Activated T-cell treated with anti-CD3 and anti-CD28 coated beads, Interleukin-2, amount 50 U/mL, for 48 hours (primary cell): ENCODE measurements around the gene DDX27.

Source experiments
- DNase-seq, 2 experiments: peaks; one replicate each; pipeline ENCODE4 v3.0.0-alpha.2; 2020

Gene DDX27

GRCh38 chr20:49278818-49279676 is 59.8 kb downstream of the DDX27 start:
- DNase-seq: peak; percentile 55 to 67

GRCh38 chr20:49279677-49280462 is 60.7 kb downstream of the DDX27 start:
- DNase-seq: peak in 1 of 2 experiments; percentile 34

GRCh38 chr20:49280463-49281058 is 61.3 kb downstream of the DDX27 start:
- peak in 1 of 2 experiments; percentile 43 for DNase-seq

GRCh38 chr20:49281059-49281912 is 62.1 kb downstream of the DDX27 start:
- DNase-seq: peak; percentile 48 to 54

GRCh38 chr20:49281913-49282467 is 62.8 kb downstream of the DDX27 start:
- DNase-seq: peak in 1 of 2 experiments; percentile 40

GRCh38 chr20:49282584-49283171 is 63.5 kb downstream of the DDX27 start:
- peak; percentile 51 to 60 for DNase-seq

GRCh38 chr20:49283176-49283702 is 64.0 kb downstream of the DDX27 start:
- DNase-seq: peak in 1 of 2 experiments; percentile 34

- peak in 1 of 2 experiments; percentile 44 for DNase-seq
Observed at GRCh38 chr20:49283703-49284625, 64.7 kb downstream of the DDX27 start.

GRCh38 chr20:49284818-49285217 is 65.6 kb downstream of the DDX27 start:
- DNase-seq: no peak

GRCh38 chr20:49285233-49285668 is 66.0 kb downstream of the DDX27 start:
- DNase-seq: no peak

- peak in 1 of 2 experiments; percentile 42 for DNase-seq
Observed at GRCh38 chr20:49285813-49286494, 66.7 kb downstream of the DDX27 start.

GRCh38 chr20:49286689-49287551 is 67.7 kb downstream of the DDX27 start:
- DNase-seq: peak in 1 of 2 experiments; percentile 42

GRCh38 chr20:49287555-49288249 is 68.5 kb downstream of the DDX27 start:
- DNase-seq: no peak

- peak; percentile 47 for DNase-seq
Observed at GRCh38 chr20:49288250-49288751, 69.1 kb downstream of the DDX27 start.

- peak; percentile 38 to 46 for DNase-seq
Observed at GRCh38 chr20:49288784-49289696, 69.8 kb downstream of the DDX27 start.

- peak; percentile 30 to 38 for DNase-seq
Observed at GRCh38 chr20:49290608-49291191, 71.5 kb downstream of the DDX27 start.
